ENCODE measurements around the gene TIRAP. TPM values are rescaled to one million over a fixed set of nuclear protein-coding genes. Genes with fewer than 3 reads are reported as not detected.

TIRAP gene
- total and polyA plus RNA-seq, 2 experiments from 2014 or later: 4.9 to 6.7 TPM

GRCh38 chr11:126331286-126331685, 48.4 kb downstream of the TIRAP start:
- H3K27ac ChIP-seq: no peak overlapping the region
- no peak for DNase-seq (ENCODE audit: low read depth in 1 of 2, low spot score in 1 of 2)
- peaks cover 2% of the 10 kb centered on the region for H3K4me1 ChIP-seq (ENCODE audit: low read depth)
- no peaks in the 10 kb centered on the region for H3K36me3 ChIP-seq
- TF ChIP-seq CTCF (IDR thresholded peaks at IDR 0.05; ENCODE audit: low read depth, low read length): no peak
- H3K27me3 ChIP-seq: no peaks in the 10 kb centered on the region
- H3K4me3 ChIP-seq: no peak overlapping the region
- H3K9me3 ChIP-seq (ENCODE audit: low read depth): no peaks in the 10 kb centered on the region

- peak in 1 of 2 donors; percentile 83 for DNase-seq (ENCODE audit: low read depth in 1 of 2, low spot score in 1 of 2)
- TF ChIP-seq CTCF (IDR thresholded peaks at IDR 0.05; ENCODE audit: low read depth, low read length): no peak
- Histone ChIP-seq H3K9me3 (ENCODE audit: low read depth) (no peaks in the 10 kb centered on the region), H3K27me3 (no peaks in the 10 kb centered on the region), H3K4me1 (ENCODE audit: low read depth) (peaks cover 12% of the 10 kb centered on the region), H3K27ac (no peak overlapping the region), H3K36me3 (no peaks in the 10 kb centered on the region), H3K4me3 (no peak overlapping the region)
These were observed 49.4 kb downstream of the TIRAP start for GRCh38 chr11:126332221-126332711.

- no peak for TF ChIP-seq CTCF (IDR thresholded peaks at IDR 0.05; ENCODE audit: low read depth, low read length)
- Histone ChIP-seq H3K4me1 (ENCODE audit: low read depth) (peaks cover 21% of the 10 kb centered on the region), H3K27ac (no peak overlapping the region)
These were observed 50.2 kb downstream of the TIRAP start for GRCh38 chr11:126333142-126333541.

GRCh38 chr11:126334659-126335462, 52.0 kb downstream of the TIRAP start:
- DNase-seq (ENCODE audit: low read depth in 1 of 2, low spot score in 1 of 2): no peak
- Histone ChIP-seq H3K9me3 (ENCODE audit: low read depth) (no peaks in the 10 kb centered on the region), H3K4me1 (ENCODE audit: low read depth) (peaks cover 31% of the 10 kb centered on the region)

More at GRCh38 chr11:126333142-126333541, 50.2 kb downstream of the TIRAP start:
- Histone ChIP-seq H3K36me3 (no peaks in the 10 kb centered on the region), H3K4me3 (no peak overlapping the region), H3K9me3 (ENCODE audit: low read depth) (no peaks in the 10 kb centered on the region), H3K27me3 (no peaks in the 10 kb centered on the region)
- no peak for DNase-seq (ENCODE audit: low read depth in 1 of 2, low spot score in 1 of 2)

GRCh38 chr11:126335463-126335760, 52.5 kb downstream of the TIRAP start:
- H3K4me3 ChIP-seq: no peak overlapping the region
- no peaks in the 10 kb centered on the region for H3K27me3 ChIP-seq
- H3K9me3 ChIP-seq (ENCODE audit: low read depth): no peaks in the 10 kb centered on the region
- H3K36me3 ChIP-seq: no peaks in the 10 kb centered on the region
- H3K4me1 ChIP-seq (ENCODE audit: low read depth): peaks cover 37% of the 10 kb centered on the region
- no peak overlapping the region for H3K27ac ChIP-seq
- DNase-seq (ENCODE audit: low read depth in 1 of 2, low spot score in 1 of 2): no peak
- TF ChIP-seq CTCF (IDR thresholded peaks at IDR 0.05; ENCODE audit: low read depth, low read length): no peak

More at GRCh38 chr11:126334659-126335462, 52.0 kb downstream of the TIRAP start:
- H3K27me3 ChIP-seq: no peaks in the 10 kb centered on the region
- no peaks in the 10 kb centered on the region for H3K36me3 ChIP-seq
- H3K4me3 ChIP-seq: no peak overlapping the region
- TF ChIP-seq CTCF (IDR thresholded peaks at IDR 0.05; ENCODE audit: low read depth, low read length): no peak
- no peak overlapping the region for H3K27ac ChIP-seq

Data from cardiac muscle cell (in vitro differentiated cells and primary cell).